Activated CD4-positive, alpha-beta memory T cell treated with anti-CD3 and anti-CD28 coated beads, Interleukin-2, amount 10 ng/mL, durations not matched to agents 7 days and 5 days (primary cell): ENCODE data around the gene ARHGAP25. TPM values are rescaled to one million over a fixed set of nuclear protein-coding genes. Genes with fewer than 3 reads are reported as not detected.

Experiments
- CTCF ChIA-PET: fragments of 350-600 bp; sonication (Branson Sonifier 250); formaldehyde crosslinking; loops from one replicate; lab custom pipeline; 2021; ENCODE audit warnings: antibody characterized with exemption, inconsistent platforms; lab: Charles Lee
- POLR2A ChIA-PET: fragments of 350-600 bp; sonication (Branson Sonifier 250); formaldehyde crosslinking; loops from one replicate; lab custom pipeline; 2021; ENCODE audit warnings: antibody characterized with exemption; lab: Charles Lee
- DNase-seq: peaks from one replicate; pipeline ENCODE4 v3.0.0-alpha.2; 2020
- H3K27ac Mint-ChIP-seq: one replicate; pipeline ENCODE4 v1.8.0; 2021; ENCODE audit warnings: mild to moderate bottlenecking, mixed read lengths
- H3K27me3 Mint-ChIP-seq: one replicate; pipeline ENCODE4 v1.8.0; 2021; ENCODE audit warnings: mixed read lengths
- H3K36me3 Mint-ChIP-seq: one replicate; pipeline ENCODE4 v1.8.0; 2021; ENCODE audit warnings: low read depth, mixed read lengths
- H3K4me1 Mint-ChIP-seq: one replicate; pipeline ENCODE4 v1.8.0; 2021; ENCODE audit warnings: mixed read lengths
- H3K4me3 Mint-ChIP-seq: one replicate; pipeline ENCODE4 v1.8.0; 2021; ENCODE audit warnings: mild to moderate bottlenecking, mixed read lengths
- H3K9me3 Mint-ChIP-seq: one replicate; pipeline ENCODE4 v1.8.0; 2021; ENCODE audit warnings: mixed read lengths
- total RNA-seq, 2 experiments: library from RNA; stranded (reverse); gene quantifications; one replicate each; pipeline ENCODE4 v1.2.3, GENCODE V29; 2021

The ARHGAP25 gene, protein sequence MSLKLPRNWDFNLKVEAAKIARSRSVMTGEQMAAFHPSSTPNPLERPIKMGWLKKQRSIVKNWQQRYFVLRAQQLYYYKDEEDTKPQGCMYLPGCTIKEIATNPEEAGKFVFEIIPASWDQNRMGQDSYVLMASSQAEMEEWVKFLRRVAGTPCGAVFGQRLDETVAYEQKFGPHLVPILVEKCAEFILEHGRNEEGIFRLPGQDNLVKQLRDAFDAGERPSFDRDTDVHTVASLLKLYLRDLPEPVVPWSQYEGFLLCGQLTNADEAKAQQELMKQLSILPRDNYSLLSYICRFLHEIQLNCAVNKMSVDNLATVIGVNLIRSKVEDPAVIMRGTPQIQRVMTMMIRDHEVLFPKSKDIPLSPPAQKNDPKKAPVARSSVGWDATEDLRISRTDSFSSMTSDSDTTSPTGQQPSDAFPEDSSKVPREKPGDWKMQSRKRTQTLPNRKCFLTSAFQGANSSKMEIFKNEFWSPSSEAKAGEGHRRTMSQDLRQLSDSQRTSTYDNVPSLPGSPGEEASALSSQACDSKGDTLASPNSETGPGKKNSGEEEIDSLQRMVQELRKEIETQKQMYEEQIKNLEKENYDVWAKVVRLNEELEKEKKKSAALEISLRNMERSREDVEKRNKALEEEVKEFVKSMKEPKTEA
- 100 to 1,000 TPM; 128 to 132 TPM for total RNA-seq

DNA sequence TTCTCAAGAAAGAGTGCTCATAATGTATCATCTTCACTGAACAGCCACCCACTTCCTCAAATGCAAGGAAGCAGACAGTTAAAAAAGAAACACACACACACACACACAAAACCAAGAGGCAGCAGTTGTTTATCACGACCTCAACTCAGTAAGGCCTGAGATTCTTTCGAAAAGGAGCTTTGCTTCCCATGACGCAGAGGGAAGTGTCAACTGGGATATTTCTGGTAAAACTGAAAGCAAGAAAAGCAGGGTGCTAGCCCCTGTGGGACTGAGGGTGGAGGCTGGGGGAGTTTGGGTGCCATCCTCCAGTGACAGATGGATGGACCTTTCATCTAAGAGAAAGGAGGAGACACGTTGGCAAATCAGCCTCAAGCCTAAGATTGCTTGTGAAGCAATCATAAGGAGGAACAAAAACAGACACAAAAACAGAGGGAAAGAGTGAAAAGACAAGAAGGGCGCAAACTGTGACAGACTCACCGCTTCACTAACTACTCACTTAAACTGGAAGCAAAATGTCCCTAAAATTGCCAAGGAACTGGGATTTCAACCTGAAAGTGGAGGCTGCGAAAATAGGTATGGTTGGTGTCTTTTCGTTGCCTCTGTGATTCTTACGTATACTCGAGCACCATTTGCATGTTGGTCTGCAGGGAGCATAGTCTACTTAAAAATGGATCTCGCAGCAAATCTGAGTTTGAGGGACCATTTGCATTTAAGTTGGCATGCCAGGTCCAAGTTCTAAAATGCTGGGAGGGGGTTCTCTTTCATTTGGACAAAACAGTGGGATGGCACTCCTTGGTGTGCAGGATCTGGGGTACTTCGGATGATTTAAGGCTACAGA, at the start of gene ARHGAP25:
TSS of gene ARHGAP25 (plus strand) at position 124 of the 838 bp plus-strand sequence. CDS start at position 513, 389 bp downstream.
- Mint-ChIP-seq H3K36me3 (peaks cover 38% of the 10 kb centered on the region), H3K27me3 (no peaks in the 10 kb centered on the region), H3K4me3 (no peak within 1 kb of the TSS), H3K27ac (no peak within 1 kb of the TSS), H3K9me3 (no peaks in the 10 kb centered on the region), H3K4me1 (peaks cover 34% of the 10 kb centered on the region)
- ChIA-PET POLR2A (interaction anchor here (0.7 to 3.7 kb wide), 23 partner anchors 9 to 269 kb away, joined by 3 to 115 read pairs (median 8); partner anchors contain the start of genes APLF and FBXO48), CTCF (interaction anchor here (0.8 to 3.5 kb wide), 12 partner anchors 9 to 271 kb away, joined by 3 to 26 read pairs (median 8); no protein-coding TSS in a partner anchor)
- peak; percentile 68 for DNase-seq

GRCh38 chr2:68686178-68686577, 48.4 kb upstream of the ARHGAP25 start:
- no peak overlapping the region for H3K4me3 Mint-ChIP-seq

DNA sequence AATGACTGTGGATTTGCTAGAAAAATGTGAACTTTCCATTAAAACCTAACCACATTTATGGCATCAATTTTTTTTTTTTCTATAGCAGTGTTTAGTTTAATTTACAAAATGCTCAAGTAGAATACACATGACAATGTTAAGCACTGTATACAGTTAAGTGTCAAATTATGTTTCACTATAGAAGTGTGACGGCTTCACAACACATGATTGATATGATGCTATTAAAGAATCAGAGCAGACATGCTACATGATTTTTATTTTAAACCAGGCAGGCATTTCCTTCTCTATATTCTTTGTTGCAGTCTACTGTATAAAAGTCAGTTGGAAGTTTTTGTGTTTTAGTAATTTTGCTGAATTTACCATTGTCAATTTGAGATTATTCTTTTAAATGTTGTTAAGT, 47.6 kb upstream of the ARHGAP25 start:
- H3K27ac Mint-ChIP-seq = no peak overlapping the region
- H3K4me3 Mint-ChIP-seq = no peak overlapping the region
- no peaks in the 10 kb centered on the region for H3K36me3 Mint-ChIP-seq
- ChIA-PET POLR2A (no interaction called here), CTCF (no interaction called here)
- no peak for DNase-seq
- H3K27me3 Mint-ChIP-seq = peaks cover 7% of the 10 kb centered on the region
- no peaks in the 10 kb centered on the region for H3K9me3 Mint-ChIP-seq
- peaks cover 21% of the 10 kb centered on the region for H3K4me1 Mint-ChIP-seq

More at GRCh38 chr2:68686178-68686577, 48.4 kb upstream of the ARHGAP25 start:
- H3K27ac Mint-ChIP-seq = no peak overlapping the region
- peaks cover 18% of the 10 kb centered on the region for H3K4me1 Mint-ChIP-seq
- H3K9me3 Mint-ChIP-seq = peaks cover 1% of the 10 kb centered on the region
- DNase-seq = no peak
- no peaks in the 10 kb centered on the region for H3K36me3 Mint-ChIP-seq
- ChIA-PET CTCF (no interaction called here), POLR2A (no interaction called here)
- peaks cover 13% of the 10 kb centered on the region for H3K27me3 Mint-ChIP-seq

DNA sequence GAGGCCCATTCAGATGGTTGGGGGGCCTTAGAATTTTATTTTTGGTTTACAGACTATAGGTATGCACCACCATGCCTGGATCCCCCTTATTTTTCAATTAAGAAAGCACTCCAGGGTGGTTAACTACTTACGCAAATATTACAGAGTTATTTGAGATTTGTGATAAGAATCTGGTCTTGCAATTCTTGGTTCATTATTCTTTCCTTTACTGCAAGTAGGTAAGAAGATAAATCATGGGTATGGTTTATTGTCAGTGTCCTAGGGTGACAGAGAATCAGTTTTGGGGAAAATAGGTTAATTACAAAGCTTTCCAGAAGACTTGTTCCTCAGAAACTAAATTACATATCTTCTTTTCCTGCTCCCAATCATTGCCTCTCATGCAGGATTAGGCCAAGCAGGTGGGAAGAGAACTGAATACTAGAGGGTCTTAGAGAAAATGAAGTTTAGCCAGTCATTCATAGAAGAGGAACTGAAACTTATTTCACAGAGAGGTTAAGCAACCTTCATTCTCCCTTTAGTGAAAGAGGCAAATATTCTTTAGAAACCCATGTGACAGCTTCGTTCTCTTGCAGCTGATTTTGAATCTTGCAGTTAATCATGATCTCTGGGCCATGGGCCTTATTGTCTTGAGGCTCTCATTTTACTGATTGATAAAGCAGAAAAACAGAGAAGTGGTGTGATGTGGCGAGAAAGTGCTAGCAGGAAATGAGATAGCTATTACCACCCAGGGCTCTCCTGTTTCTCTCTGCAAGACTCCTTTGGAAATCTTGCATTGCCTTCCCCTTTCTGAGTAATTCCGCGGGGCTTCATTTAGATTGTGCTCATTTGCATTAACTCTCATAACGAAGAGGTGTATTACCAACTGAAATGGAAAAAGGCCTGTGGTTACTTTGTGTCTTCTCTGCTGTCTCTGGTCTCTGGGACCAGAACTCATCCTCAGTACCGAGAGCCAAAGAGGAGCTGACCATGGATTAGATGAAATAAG, 44.8 kb upstream of the ARHGAP25 start:
- peaks cover 21% of the 10 kb centered on the region for H3K4me1 Mint-ChIP-seq
- POLR2A ChIA-PET = no interaction called here
- H3K9me3 Mint-ChIP-seq = no peaks in the 10 kb centered on the region
- H3K36me3 Mint-ChIP-seq = no peaks in the 10 kb centered on the region
- H3K27me3 Mint-ChIP-seq = peaks cover 6% of the 10 kb centered on the region
- DNase-seq = no peak
- no peak overlapping the region for H3K4me3 Mint-ChIP-seq
- peak overlapping the region; percentile 27 for H3K27ac Mint-ChIP-seq
- CTCF ChIA-PET = interaction anchor here (0.9 to 2.0 kb wide), 6 partner anchors 11 to 235 kb away, joined by 3 to 8 read pairs (median 4); no protein-coding TSS in a partner anchor

GRCh38 chr2:68690851-68691250, 43.8 kb upstream of the ARHGAP25 start:
- Mint-ChIP-seq H3K4me3 (no peak overlapping the region), H3K36me3 (no peaks in the 10 kb centered on the region)
- POLR2A ChIA-PET = no interaction called here

GRCh38 chr2:68692511-68692910, 42.1 kb upstream of the ARHGAP25 start:
- Mint-ChIP-seq H3K36me3 (peaks cover 2% of the 10 kb centered on the region), H3K27ac (no peak overlapping the region), H3K9me3 (peaks cover 4% of the 10 kb centered on the region), H3K27me3 (peaks cover 14% of the 10 kb centered on the region), H3K4me1 (peaks cover 21% of the 10 kb centered on the region), H3K4me3 (no peak overlapping the region)
- DNase-seq = no peak
- ChIA-PET POLR2A (no interaction called here), CTCF (interaction anchor here (0.7 to 1.4 kb wide), 3 partner anchors 17 to 157 kb away, joined by 3 to 4 read pairs (median 4); no protein-coding TSS in a partner anchor)

More at GRCh38 chr2:68690851-68691250, 43.8 kb upstream of the ARHGAP25 start:
- no peak for DNase-seq
- Mint-ChIP-seq H3K9me3 (peaks cover 2% of the 10 kb centered on the region), H3K27me3 (peaks cover 12% of the 10 kb centered on the region), H3K4me1 (peaks cover 21% of the 10 kb centered on the region), H3K27ac (no peak overlapping the region)
- CTCF ChIA-PET = interaction anchor here (0.9 to 2.0 kb wide), 5 partner anchors 11 to 234 kb away, joined by 3 to 8 read pairs (median 4); no protein-coding TSS in a partner anchor

DNA sequence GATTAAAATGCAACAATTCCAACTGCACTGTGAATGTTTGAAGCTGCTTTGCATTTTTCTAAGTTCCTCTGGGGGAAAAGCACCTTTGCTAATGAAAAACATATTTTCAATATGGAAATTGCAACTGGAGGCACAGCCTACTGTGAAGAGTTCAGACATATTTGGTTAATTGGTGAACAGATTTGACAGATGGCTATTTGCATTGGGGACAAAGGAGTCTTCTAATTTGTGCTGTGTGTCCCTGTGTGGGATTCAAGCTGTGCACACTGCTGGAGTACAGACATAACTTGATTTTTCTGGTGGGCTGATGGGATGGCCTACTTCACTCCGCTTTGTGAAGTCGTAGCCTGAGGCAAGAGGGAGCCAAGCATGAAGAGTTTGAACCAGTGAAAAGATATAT, 40.7 kb upstream of the ARHGAP25 start:
- H3K36me3 Mint-ChIP-seq = peaks cover 2% of the 10 kb centered on the region
- H3K27ac Mint-ChIP-seq = no peak overlapping the region

GRCh38 chr2:68695971-68696370, 38.6 kb upstream of the ARHGAP25 start:
- Mint-ChIP-seq H3K4me1 (peaks cover 8% of the 10 kb centered on the region), H3K9me3 (peaks cover 4% of the 10 kb centered on the region), H3K4me3 (no peak overlapping the region), H3K27me3 (peaks cover 17% of the 10 kb centered on the region), H3K36me3 (peaks cover 8% of the 10 kb centered on the region), H3K27ac (no peak overlapping the region)
- no peak for DNase-seq
- CTCF ChIA-PET = interaction anchor here (0.6 to 1.0 kb wide), 2 partner anchors 13 to 202 kb away, joined by 3 read pairs; no protein-coding TSS in a partner anchor
- POLR2A ChIA-PET = interaction anchor here (1.0 kb wide), 1 partner anchor 9 kb away, joined by 3 read pairs; no protein-coding TSS in a partner anchor

More for the DNA sequence above, 40.7 kb upstream of the ARHGAP25 start:
- peaks cover 14% of the 10 kb centered on the region for H3K27me3 Mint-ChIP-seq
- peaks cover 4% of the 10 kb centered on the region for H3K9me3 Mint-ChIP-seq
- peaks cover 22% of the 10 kb centered on the region for H3K4me1 Mint-ChIP-seq
- H3K4me3 Mint-ChIP-seq = no peak overlapping the region
- DNase-seq = no peak
- ChIA-PET CTCF (interaction anchor here (0.6 kb wide), 1 partner anchor 15 kb away, joined by 3 read pairs; no protein-coding TSS in a partner anchor), POLR2A (no interaction called here)

- peaks cover 8% of the 10 kb centered on the region for H3K36me3 Mint-ChIP-seq
- ChIA-PET CTCF (no interaction called here), POLR2A (no interaction called here)
- H3K27me3 Mint-ChIP-seq = peaks cover 17% of the 10 kb centered on the region
- peaks cover 4% of the 10 kb centered on the region for H3K9me3 Mint-ChIP-seq
- H3K4me3 Mint-ChIP-seq = no peak overlapping the region
- no peak overlapping the region for H3K27ac Mint-ChIP-seq
- no peak for DNase-seq
- H3K4me1 Mint-ChIP-seq = peaks cover 7% of the 10 kb centered on the region
Observed at GRCh38 chr2:68696554-68696953, 38.1 kb upstream of the ARHGAP25 start.

DNA sequence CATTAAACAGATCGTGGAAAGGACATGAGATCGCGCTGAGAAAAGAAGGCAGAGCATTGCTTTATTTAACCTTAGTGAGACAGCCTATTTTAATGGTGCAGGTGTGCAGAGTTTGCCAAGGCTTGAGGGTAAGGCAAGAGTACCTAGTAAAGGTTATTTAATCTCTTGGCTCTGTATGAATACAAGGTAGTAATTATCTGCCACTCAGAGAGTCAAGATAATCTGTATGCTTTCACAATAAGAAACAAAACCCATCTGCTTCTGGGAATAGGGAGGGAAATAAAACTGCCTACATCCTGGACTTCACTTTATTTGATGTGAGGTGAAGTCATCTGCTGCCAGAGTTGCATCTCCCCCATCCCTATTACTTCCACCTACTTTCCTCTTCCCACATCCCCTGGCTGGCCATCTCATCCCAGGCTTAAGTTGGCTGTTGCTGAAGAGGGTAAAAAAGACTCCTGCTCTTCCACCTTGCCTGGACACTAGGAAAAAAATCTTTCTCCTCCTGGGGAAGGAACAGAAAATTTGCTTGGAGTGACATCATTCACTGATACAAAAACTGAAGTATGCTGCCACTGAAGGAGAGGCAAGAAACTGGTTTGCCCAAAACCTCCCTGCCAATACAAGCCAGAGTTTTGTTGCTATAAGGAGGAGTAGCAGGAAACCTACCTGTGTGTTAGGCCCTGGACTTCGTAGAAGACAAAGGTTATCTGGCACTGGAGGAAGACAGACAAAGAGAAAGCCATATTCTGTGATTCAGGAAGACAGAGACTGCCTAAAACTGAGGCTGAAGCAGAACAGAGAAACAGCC, 35.8 kb upstream of the ARHGAP25 start:
- Mint-ChIP-seq H3K4me3 (no peak overlapping the region), H3K36me3 (peaks cover 8% of the 10 kb centered on the region), H3K27ac (no peak overlapping the region), H3K27me3 (peaks cover 19% of the 10 kb centered on the region), H3K9me3 (peaks cover 4% of the 10 kb centered on the region), H3K4me1 (peaks cover 13% of the 10 kb centered on the region)
- ChIA-PET CTCF (no interaction called here), POLR2A (no interaction called here)
- no peak for DNase-seq

DNA sequence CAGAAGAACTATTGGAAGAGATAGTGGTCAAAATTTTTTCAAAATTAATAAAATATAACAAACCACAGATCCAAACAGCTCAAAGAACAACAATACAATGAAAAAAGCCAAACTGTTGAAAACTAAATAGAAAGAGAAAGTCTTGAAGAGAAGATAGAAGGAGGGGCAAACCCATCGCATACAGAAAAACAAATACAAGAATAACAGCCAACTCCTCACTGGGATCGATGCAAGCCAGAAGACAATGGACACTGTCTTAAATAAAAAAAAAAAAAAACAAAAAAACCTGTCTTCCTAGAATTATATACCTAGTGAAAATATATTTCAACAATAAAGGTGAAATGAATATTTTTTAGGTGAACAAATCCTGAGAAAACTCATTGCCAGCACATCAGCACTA, 34.1 kb upstream of the ARHGAP25 start:
- CTCF ChIA-PET = interaction anchor here (1.2 to 2.6 kb wide), 2 partner anchors 9 to 105 kb away, joined by 4 to 9 read pairs; no protein-coding TSS in a partner anchor
- peaks cover 4% of the 10 kb centered on the region for H3K9me3 Mint-ChIP-seq
- H3K4me3 Mint-ChIP-seq = no peak overlapping the region
- peaks cover 13% of the 10 kb centered on the region for H3K27me3 Mint-ChIP-seq
- H3K4me1 Mint-ChIP-seq = peaks cover 13% of the 10 kb centered on the region
- POLR2A ChIA-PET = interaction anchor here (0.6 kb wide), 1 partner anchor 369 kb away, joined by 3 read pairs; no protein-coding TSS in a partner anchor
- H3K27ac Mint-ChIP-seq = no peak overlapping the region
- H3K36me3 Mint-ChIP-seq = peaks cover 8% of the 10 kb centered on the region
- no peak for DNase-seq
